LNCAP (cell line): ENCODE results near the gene DIS3.
A peak's percentile ranks its signal among the peaks of the same experiment; 100 is the strongest.

Experiments
- TF ChIP-seq, protein P1 (sequence below): fragments of 450-650 bp; IDR thresholded peaks from 2 replicates; pipeline ENCODE4 v1.5.1; 2017; ENCODE audit warnings: mild to moderate bottlenecking

DIS3 gene, protein sequence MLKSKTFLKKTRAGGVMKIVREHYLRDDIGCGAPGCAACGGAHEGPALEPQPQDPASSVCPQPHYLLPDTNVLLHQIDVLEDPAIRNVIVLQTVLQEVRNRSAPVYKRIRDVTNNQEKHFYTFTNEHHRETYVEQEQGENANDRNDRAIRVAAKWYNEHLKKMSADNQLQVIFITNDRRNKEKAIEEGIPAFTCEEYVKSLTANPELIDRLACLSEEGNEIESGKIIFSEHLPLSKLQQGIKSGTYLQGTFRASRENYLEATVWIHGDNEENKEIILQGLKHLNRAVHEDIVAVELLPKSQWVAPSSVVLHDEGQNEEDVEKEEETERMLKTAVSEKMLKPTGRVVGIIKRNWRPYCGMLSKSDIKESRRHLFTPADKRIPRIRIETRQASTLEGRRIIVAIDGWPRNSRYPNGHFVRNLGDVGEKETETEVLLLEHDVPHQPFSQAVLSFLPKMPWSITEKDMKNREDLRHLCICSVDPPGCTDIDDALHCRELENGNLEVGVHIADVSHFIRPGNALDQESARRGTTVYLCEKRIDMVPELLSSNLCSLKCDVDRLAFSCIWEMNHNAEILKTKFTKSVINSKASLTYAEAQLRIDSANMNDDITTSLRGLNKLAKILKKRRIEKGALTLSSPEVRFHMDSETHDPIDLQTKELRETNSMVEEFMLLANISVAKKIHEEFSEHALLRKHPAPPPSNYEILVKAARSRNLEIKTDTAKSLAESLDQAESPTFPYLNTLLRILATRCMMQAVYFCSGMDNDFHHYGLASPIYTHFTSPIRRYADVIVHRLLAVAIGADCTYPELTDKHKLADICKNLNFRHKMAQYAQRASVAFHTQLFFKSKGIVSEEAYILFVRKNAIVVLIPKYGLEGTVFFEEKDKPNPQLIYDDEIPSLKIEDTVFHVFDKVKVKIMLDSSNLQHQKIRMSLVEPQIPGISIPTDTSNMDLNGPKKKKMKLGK

DNA sequence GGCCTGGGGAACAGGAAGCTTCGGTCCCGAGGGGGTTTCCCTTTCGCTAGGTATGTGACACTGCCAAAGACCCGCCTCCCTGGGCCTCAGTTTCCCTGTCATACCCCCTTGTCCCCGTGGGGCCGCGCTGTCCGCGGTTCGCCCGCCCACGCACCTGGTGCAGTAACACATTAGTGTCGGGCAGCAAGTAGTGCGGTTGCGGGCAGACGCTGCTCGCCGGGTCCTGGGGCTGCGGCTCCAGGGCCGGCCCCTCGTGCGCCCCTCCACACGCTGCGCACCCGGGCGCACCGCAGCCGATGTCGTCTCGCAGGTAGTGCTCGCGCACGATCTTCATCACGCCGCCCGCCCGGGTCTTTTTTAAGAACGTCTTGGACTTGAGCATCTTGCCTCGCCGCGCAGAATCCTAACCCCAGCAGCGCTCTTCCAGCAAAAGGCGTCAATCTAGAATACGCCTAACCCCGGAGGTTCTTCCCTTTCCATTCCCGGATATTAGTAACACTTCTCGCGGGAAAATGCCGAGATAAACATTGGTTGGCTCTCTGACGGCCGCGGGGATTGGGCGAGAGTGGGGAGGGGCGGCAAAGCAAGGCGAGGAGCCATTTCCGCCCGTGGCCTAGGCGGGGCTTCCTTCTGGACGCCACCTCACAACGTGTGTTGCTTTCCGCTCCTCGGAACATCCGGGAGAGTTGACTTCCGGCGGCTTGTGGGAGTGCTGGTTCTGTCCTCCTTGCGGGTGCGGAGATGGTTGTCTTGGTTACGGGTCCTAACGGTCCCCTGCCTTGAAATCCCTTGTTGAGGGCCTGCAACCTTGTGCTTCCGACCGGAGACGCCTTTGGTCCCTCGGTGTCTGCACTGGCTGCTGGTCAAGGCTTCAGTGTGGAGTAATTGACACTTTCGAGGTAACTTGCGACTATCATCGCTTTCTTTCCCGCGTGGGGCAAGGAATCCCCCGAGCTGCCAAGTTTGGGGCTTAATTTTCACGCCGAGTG lies at the start of gene DIS3, which contains the start of gene PIBF1:
Gene DIS3 (minus strand): TSS at position 450 of the 989 bp plus-strand sequence. CDS start 68 bp downstream, at position 382.
Gene PIBF1 (plus strand): TSS at position 683 of the 989 bp plus-strand sequence. CDS start 1,337 bp downstream, outside the sequence.
- TF ChIP-seq, protein P1, sequence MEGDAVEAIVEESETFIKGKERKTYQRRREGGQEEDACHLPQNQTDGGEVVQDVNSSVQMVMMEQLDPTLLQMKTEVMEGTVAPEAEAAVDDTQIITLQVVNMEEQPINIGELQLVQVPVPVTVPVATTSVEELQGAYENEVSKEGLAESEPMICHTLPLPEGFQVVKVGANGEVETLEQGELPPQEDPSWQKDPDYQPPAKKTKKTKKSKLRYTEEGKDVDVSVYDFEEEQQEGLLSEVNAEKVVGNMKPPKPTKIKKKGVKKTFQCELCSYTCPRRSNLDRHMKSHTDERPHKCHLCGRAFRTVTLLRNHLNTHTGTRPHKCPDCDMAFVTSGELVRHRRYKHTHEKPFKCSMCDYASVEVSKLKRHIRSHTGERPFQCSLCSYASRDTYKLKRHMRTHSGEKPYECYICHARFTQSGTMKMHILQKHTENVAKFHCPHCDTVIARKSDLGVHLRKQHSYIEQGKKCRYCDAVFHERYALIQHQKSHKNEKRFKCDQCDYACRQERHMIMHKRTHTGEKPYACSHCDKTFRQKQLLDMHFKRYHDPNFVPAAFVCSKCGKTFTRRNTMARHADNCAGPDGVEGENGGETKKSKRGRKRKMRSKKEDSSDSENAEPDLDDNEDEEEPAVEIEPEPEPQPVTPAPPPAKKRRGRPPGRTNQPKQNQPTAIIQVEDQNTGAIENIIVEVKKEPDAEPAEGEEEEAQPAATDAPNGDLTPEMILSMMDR, result no peak

DNA sequence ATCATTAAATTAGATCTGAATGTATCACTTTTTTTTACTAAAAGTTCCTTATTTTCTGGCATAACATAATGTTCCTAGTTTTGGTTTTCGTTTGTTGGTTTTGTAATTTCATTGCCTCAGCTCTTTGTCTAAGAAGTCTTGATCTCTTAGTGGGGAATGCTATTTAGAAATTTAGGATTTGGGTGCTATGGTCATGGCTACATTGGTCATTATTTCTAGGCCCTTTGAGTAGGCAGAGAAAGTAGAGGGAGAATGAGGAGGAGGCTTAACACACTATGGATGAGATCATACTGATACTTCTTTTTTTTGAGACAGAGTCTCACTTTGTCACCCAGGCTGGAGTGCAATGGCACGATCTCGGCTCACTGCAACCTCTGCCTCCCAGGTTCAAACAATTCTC lies 42.0 kb upstream of the DIS3 start:
- TF ChIP-seq, protein P1, result no peak

DNA sequence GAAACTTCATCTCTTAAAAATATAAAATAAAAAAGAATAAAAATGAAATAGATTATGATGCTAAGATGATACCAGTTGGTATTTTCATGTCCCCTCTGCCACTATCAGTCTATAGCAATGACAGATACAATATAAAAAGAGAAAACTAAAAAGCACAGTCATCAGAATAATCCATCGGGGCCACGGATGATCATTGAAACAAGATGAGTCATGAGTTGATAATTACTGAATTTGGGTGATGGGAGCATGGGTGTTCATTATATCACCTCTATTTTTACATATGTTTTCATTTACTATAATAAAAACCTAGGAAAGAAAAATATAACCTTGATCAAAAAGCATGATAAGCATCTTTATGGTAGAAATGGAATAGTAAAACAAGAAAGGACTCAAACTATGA lies 41.4 kb upstream of the DIS3 start:
- TF ChIP-seq, protein P1, result no peak

DNA sequence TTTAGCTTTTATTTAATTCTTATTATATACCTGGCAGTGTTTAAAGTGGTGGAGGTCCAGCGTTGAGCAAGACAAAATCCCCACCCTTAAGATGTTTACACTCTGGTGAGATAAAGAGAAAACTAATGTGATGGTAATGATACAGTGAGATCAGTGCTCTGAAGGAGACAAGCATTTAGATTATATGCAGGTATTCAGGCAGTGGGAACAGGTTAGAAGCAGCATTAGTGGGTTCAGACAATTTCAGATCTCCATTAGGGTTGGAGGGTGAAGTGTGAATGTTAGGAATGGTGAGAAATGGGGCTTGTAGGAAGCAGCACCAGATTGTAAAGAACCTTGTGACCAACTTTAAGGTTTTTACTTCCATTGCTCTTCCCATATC lies 39.2 kb upstream of the DIS3 start:
- TF ChIP-seq, protein P1, result no peak

DNA sequence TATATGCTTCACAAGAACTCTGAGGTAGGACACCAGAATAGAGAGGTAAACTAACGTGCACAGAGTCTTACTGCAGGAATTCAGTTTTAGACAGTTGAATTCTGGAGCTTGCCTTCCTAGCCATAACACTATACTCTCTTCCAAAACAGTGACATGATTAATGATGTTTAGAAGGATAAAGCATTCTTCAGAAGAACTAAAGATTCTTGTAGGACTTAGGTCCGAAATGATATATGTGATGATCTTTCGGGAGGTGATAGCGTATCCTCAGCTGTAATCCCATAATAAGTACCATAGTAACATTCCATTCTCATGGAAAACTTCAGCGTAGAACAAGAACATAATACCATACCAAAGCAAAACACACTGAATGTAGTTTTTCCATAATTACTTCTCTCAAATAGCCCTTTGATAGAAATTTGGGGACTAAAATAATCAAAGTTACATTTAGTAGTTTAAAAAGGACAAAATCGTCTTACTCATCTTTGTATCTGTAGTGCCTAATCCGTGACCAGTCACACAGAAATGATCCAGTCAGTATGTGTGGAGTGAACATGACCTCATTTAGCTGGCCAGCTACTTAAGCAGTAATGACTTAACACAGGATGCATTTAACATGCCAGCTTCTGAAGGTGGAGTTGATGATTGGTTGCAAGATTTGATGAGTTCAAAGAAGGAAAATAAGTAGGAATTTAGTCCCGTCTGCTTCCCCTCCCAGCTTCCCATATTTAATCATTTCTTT lies 38.6 kb upstream of the DIS3 start:
- TF ChIP-seq, protein P1, result no peak

DNA sequence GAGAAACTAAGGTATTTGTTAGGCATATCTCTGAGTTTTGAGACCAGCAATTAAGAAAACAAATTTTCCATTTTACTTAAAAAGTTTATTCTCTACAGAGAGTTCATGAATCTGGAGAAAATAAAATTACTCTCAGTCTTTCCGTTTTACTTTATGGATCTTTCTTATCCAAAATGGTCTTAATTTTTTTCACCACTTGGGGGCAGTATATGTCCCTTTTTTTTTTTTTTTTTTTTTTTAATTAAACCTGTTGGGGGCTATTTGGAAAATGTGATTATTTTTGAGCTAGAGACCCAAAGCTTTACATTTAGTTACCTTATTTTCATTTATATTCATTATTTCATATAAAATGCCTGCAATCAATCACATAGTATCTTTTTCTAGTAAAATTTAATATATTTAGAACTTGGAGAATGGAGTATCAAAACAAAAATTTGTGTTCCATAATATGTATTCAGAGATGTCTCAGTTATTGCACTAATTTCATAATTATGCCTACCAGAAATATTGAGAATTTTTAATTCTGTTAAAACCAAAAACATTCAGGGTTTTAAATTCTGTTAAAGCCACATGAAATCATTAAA lies 27.3 kb upstream of the DIS3 start:
- TF ChIP-seq, protein P1, result 0 out of 2 replicates have a peak, but pooled peaks have one; percentile 15
